SK-N-SH (cell line): Measurements from ENCODE around the gene C1QTNF2. TPM values are rescaled to one million over a fixed set of nuclear protein-coding genes. Genes with fewer than 3 reads are reported as not detected.

Source experiments
- CTCF ChIA-PET: fragments of 300-600, 350-600 bp; formaldehyde crosslinking; extraction: SDS; loops from one replicate; lab custom pipeline; 2021; lab: Yijun Ruan, JAX
- POLR2A ChIA-PET: fragments of 350-600 bp; sonication (Branson Sonifier 250); formaldehyde crosslinking; extraction: SDS; loops from one replicate; lab custom pipeline; 2020; ENCODE audit warnings: antibody characterized with exemption, inconsistent platforms; lab: Yijun Ruan, JAX
- DNase-seq: peaks from one replicate; pipeline ENCODE4 v3.0.0; 2012
- H2AFZ ChIP-seq: fragments of 200-600 bp; sonication (generic); 2 replicates; pipeline ENCODE4 v1.8.1; 2016; ENCODE audit warnings: antibody characterized with exemption, mild to moderate bottlenecking, low read depth
- H3F3A ChIP-seq: fragments of 200-600 bp; sonication (generic); replicated peaks from 2 replicates; pipeline ENCODE3; 2016; ENCODE audit warnings: antibody characterized with exemption, mild to moderate bottlenecking; ENCODE audit not compliant: insufficient read depth
- H3K27ac ChIP-seq, 2 experiments: fragments of 200-500 bp in 1 of 2; fragments of 200-600 bp in 1 of 2; sonication (Bioruptor generic) in 1 of 2; sonication (generic), shearing (Covaris generic) in 1 of 2; 2 replicates each; pipeline versions ENCODE4 v1.5.1 to v1.6.1; 2014 to 2016; ENCODE audit warnings: low read depth in 2 of 2, inconsistent platforms in 1 of 2, low read length in 1 of 2, mild to moderate bottlenecking in 1 of 2, mixed read lengths in 1 of 2
- H3K27me3 ChIP-seq: fragments of 200-600 bp; sonication (generic), shearing (Covaris generic); 2 replicates; pipeline ENCODE4 v1.6.1; 2016; ENCODE audit warnings: mixed run types; ENCODE audit not compliant: insufficient read depth
- H3K36me3 ChIP-seq, 2 experiments: fragments of 200-500 bp in 1 of 2; fragments of 200-600 bp in 1 of 2; sonication (Bioruptor generic) in 1 of 2; sonication (generic) in 1 of 2; replicated peaks in 1 of 2; 2 replicates each; pipeline versions ENCODE3 to v1.5.1; 2014 to 2016; ENCODE audit warnings: low read length in 1 of 2, mild to moderate bottlenecking in 1 of 2; ENCODE audit not compliant: insufficient read depth in 2 of 2, control insufficient read depth in 1 of 2
- H3K4me1 ChIP-seq, 2 experiments: fragments of 200-500 bp in 1 of 2; fragments of 200-600 bp in 1 of 2; sonication (Bioruptor generic) in 1 of 2; sonication (generic), shearing (Covaris generic) in 1 of 2; 2 replicates each; pipeline versions ENCODE4 v1.5.1 to v1.6.1; 2014 to 2016; ENCODE audit warnings: low read depth in 1 of 2, low read length in 1 of 2, mixed run types in 1 of 2; ENCODE audit not compliant: insufficient read depth in 2 of 2, control insufficient read depth in 1 of 2
- H3K4me2 ChIP-seq: fragments of 200-600 bp; sonication (generic), shearing (Covaris generic); 2 replicates; pipeline ENCODE4 v1.6.1; 2017; ENCODE audit warnings: mixed run types
- H3K4me3 ChIP-seq, 2 experiments: fragments of 200-500 bp in 1 of 2; fragments of 200-600 bp in 1 of 2; sonication (Bioruptor generic) in 1 of 2; sonication (generic), shearing (Covaris generic) in 1 of 2; 2 replicates each; pipeline versions ENCODE4 v1.5.1 to v1.8.1; 2014 to 2016; ENCODE audit warnings: low read depth in 2 of 2, inconsistent platforms in 1 of 2, low read length in 1 of 2, mild to moderate bottlenecking in 1 of 2, mixed read lengths in 1 of 2, moderate library complexity in 1 of 2
- H3K79me2 ChIP-seq: fragments of 200-600 bp; sonication (generic); 2 replicates; pipeline ENCODE4 v1.8.1; 2017; ENCODE audit warnings: mild to moderate bottlenecking; ENCODE audit not compliant: insufficient read depth
- H3K9ac ChIP-seq: fragments of 200-600 bp; sonication (generic); 2 replicates; pipeline ENCODE4 v1.6.1; 2017; ENCODE audit warnings: mixed run types
- H3K9me2 ChIP-seq: fragments of 200-600 bp; sonication (generic); 2 replicates; pipeline ENCODE4 v1.6.1; 2017; ENCODE audit warnings: mixed run types
- H3K9me3 ChIP-seq: fragments of 200-600 bp; sonication (generic); 2 replicates; pipeline ENCODE4 v1.6.1; 2017; ENCODE audit warnings: mixed run types, mild to moderate bottlenecking, moderate library complexity
- H4K20me1 ChIP-seq: fragments of 200-600 bp; sonication (generic); 2 replicates; pipeline ENCODE4 v1.6.1; 2017; ENCODE audit warnings: mild to moderate bottlenecking, mixed run types; ENCODE audit not compliant: insufficient read depth
- EP300 ChIP-seq, 2 experiments: IDR thresholded peaks; 2 replicates each; pipeline versions ENCODE4 v1.4.0 to v1.6.1; 2012; ENCODE audit warnings: borderline replicate concordance in 1 of 2, low read depth in 1 of 2, low read length in 1 of 2
- FOXJ3 ChIP-seq: sonication (generic); formaldehyde crosslinking; IDR thresholded peaks from 2 replicates; pipeline ENCODE4 v1.5.1; 2020; ENCODE audit warnings: mild to moderate bottlenecking, missing genetic modification reagents
- GABPA ChIP-seq: IDR thresholded peaks from 2 replicates; pipeline ENCODE4 v1.4.0; 2012; ENCODE audit warnings: low read depth, mild to moderate bottlenecking
- IRF3 ChIP-seq: fragments of 150-350 bp; IDR thresholded peaks from 2 replicates; pipeline ENCODE4 v1.6.1; 2016; ENCODE audit warnings: mild to moderate bottlenecking, low read depth, low read length
- MEF2A ChIP-seq: IDR thresholded peaks from 2 replicates; pipeline ENCODE4 v1.4.0; 2012; ENCODE audit warnings: low read depth, borderline replicate concordance
- MXI1 ChIP-seq: IDR thresholded peaks from 2 replicates; pipeline ENCODE4 v1.6.1; 2012; ENCODE audit warnings: mild to moderate bottlenecking, low read depth, low read length, improper control_type of control experiment
- PBX3 ChIP-seq: IDR thresholded peaks from 2 replicates; pipeline ENCODE4; 2012
- POLR2AphosphoS5 ChIP-seq: IDR thresholded peaks from 2 replicates; pipeline ENCODE4 v1.6.1; 2012; ENCODE audit warnings: low read depth, low read length
- REST ChIP-seq: IDR thresholded peaks from 2 replicates; pipeline ENCODE4 v1.6.1; 2012; ENCODE audit warnings: mild to moderate bottlenecking, low read depth, low read length, moderate library complexity
- RFX5 ChIP-seq: IDR thresholded peaks from 2 replicates; pipeline ENCODE4 v1.6.1; 2012; ENCODE audit warnings: mild to moderate bottlenecking, improper control_type of control experiment, low read length
- SMC3 ChIP-seq: IDR thresholded peaks from 2 replicates; pipeline ENCODE4 v1.6.1; 2012; ENCODE audit warnings: low read depth, low read length, improper control_type of control experiment
- TAF1 ChIP-seq: IDR thresholded peaks from 2 replicates; pipeline ENCODE4 v1.6.1; 2012; ENCODE audit warnings: low read depth, mild to moderate bottlenecking, low read length, moderate library complexity, borderline replicate concordance
- WGBS: methylation state at CpG from one replicate; pipeline ENCODE4 v1.1.6; 2017; ENCODE audit warnings: low lambda C conversion rate; 5-methylcytosine and 5-hydroxymethylcytosine counted together
- polyA plus RNA-seq, 3 experiments: library from polyadenylated mRNA; depleted of rRNA; stranded (reverse); fragments of >200 nt; gene quantifications; 2 replicates each; pipeline ENCODE4 v1.2.3, GENCODE V29; 2012

Gene C1QTNF2
- polyA plus RNA-seq, 1 of the 3 experiments (the other 2 are of a cell fraction) = 0.67 TPM

DNA sequence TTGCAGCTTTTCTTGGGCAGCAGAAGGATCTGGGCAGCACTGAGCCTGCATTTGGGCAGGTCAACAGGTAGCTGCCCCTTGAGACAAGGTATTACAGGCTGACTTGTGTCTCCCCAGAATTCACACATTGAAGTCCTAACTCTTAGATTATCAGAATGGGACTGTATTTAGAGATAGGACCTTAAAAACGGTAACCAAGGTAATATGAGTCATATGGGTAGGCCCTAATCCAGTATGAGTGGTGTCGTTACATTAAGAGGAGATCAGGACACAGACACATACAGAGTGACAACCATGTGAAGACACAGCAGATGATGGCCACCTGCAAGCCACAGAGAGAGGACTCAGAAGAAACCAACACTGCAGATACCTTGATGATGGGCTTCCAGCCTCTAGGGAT is 3.2 kb downstream of the C1QTNF2 start:
- H3K9me3 ChIP-seq = no peaks in the 10 kb centered on the region
- no peaks in the 10 kb centered on the region for H3K27me3 ChIP-seq
- no peak overlapping the region for H3K4me2 ChIP-seq
- no peaks in the 10 kb centered on the region for H3K79me2 ChIP-seq
- 80% methylated on average over 2 of the region's 2 CpGs for WGBS
- no peaks in the 10 kb centered on the region for H3K36me3 ChIP-seq
- H4K20me1 ChIP-seq = no peaks in the 10 kb centered on the region
- no peaks in the 10 kb centered on the region for H3K9me2 ChIP-seq
- POLR2A ChIA-PET = no interaction called here
- H2AFZ ChIP-seq = no peak overlapping the region
- H3K27ac ChIP-seq = no peak overlapping the region
- H3K4me1 ChIP-seq = peaks cover 0 to 16% of the 10 kb centered on the region in 2 experiments; a peak in 2 of 4 replicates
- CTCF ChIA-PET = interaction anchor here (1.4 to 1.5 kb wide), 3 partner anchors 22 to 346 kb away, joined by 3 to 5 read pairs (median 5); no protein-coding TSS in a partner anchor
- TF ChIP-seq EP300 (IDR thresholded peaks at IDR 0.05; ENCODE audit: borderline replicate concordance in 1 of 2, low read depth in 1 of 2, low read length in 1 of 2) (no peak), FOXJ3 (CRISPR knock-in tag) (no peak), MEF2A (no peak)
- H3K9ac ChIP-seq = no peak overlapping the region
- no peaks in the 10 kb centered on the region for H3F3A ChIP-seq
- no peak for DNase-seq
- H3K4me3 ChIP-seq = no peak overlapping the region

DNA sequence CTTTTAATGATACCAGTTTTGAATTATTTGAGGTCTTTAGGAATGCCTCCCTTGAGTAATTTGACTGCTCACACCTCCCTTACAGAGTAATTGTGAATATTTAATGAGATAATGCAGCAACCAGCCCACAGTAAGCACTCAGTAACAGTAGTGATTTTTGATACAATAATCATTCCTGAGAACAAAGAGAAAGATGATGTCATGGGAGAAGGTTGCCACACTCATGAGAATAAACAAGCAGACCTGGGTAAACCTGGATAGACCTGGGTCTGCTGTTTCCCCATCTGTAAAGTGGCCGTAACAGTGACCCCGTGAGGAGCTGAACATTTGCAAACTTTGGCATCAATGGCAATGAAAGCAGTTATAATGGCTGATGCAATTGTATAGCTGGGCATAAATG is 4.2 kb downstream of the C1QTNF2 start:
- CTCF ChIA-PET = interaction anchor here (1.1 to 1.5 kb wide), 4 partner anchors 21 to 285 kb away, joined by 3 to 5 read pairs (median 4); no protein-coding TSS in a partner anchor

More for the DNA sequence above, 4.2 kb downstream of the C1QTNF2 start:
- TF ChIP-seq POLR2AphosphoS5 = no peak
- no peak for TF ChIP-seq IRF3
- TF ChIP-seq PBX3 = no peak
- no peak for TF ChIP-seq MEF2A
- no peak for TF ChIP-seq SMC3
- TF ChIP-seq RFX5 = no peak
- TF ChIP-seq MXI1 = no peak
- TF ChIP-seq TAF1 = no peak
- TF ChIP-seq GABPA = no peak
- TF ChIP-seq REST = no peak
- TF ChIP-seq, all 33 proteins: peak for 0
- no peaks in the 10 kb centered on the region for H3K27me3 ChIP-seq
- DNase-seq = no peak
- peaks cover 0 to 16% of the 10 kb centered on the region in 2 experiments; a peak in 2 of 4 replicates for H3K4me1 ChIP-seq
- no peaks in the 10 kb centered on the region for H3K9me3 ChIP-seq
- no peaks in the 10 kb centered on the region for H3K36me3 ChIP-seq
- POLR2A ChIA-PET = no interaction called here
- no peak overlapping the region for H3K4me3 ChIP-seq
- no peaks in the 10 kb centered on the region for H4K20me1 ChIP-seq
- 84% methylated on average over 2 of the region's 2 CpGs for WGBS
- H2AFZ ChIP-seq = no peak overlapping the region
- no peaks in the 10 kb centered on the region for H3K9me2 ChIP-seq
- no peaks in the 10 kb centered on the region for H3F3A ChIP-seq
- H3K9ac ChIP-seq = no peak overlapping the region
- no peak overlapping the region for H3K27ac ChIP-seq
- H3K79me2 ChIP-seq = no peaks in the 10 kb centered on the region
- H3K4me2 ChIP-seq = no peak overlapping the region
